ENCODE measurements around the gene BACH2.

BACH2 gene

GRCh38 chr6:89930789-89931188, 365.9 kb downstream of the BACH2 start:
- H3K4me3 ChIP-seq (ENCODE audit: insufficient read depth in 1 of 2, low read depth in 1 of 2, low read length in 2 of 2), result no peak overlapping the region
- H2BK5ac ChIP-seq (ENCODE audit: low read depth, low read length, poor library complexity, severe bottlenecking), result no peak overlapping the region
- peaks cover 0 to 3% of the 10 kb centered on the region in 2 experiments for H3K36me3 ChIP-seq (ENCODE audit: control insufficient read depth in 1 of 2, insufficient read depth in 2 of 2, low read depth in 1 of 2, low read length in 2 of 2)
- H3K9ac ChIP-seq (ENCODE audit: low read length), result no peak overlapping the region
- H3K9me3 ChIP-seq (ENCODE audit: control insufficient read depth, low read length), result no peaks in the 10 kb centered on the region
- H2BK12ac ChIP-seq (ENCODE audit: low read length in 2 of 2), result no peak overlapping the region
- H4K8ac ChIP-seq (ENCODE audit: low read length), result peak overlapping the region; percentile 29
- no peak for DNase-seq
- H3K23ac ChIP-seq (ENCODE audit: low read length in 2 of 2), result no peak overlapping the region
- H3K79me1 ChIP-seq (replicated peaks; ENCODE audit: low read length, poor library complexity, severe bottlenecking), result no peaks in the 10 kb centered on the region
- no peak overlapping the region for H3K4ac ChIP-seq (ENCODE audit: low read depth in 1 of 2, low read length in 2 of 2)
- no peak overlapping the region for H3K27ac ChIP-seq (ENCODE audit: low read length, poor library complexity, severe bottlenecking)
- no peak overlapping the region for H4K91ac ChIP-seq (ENCODE audit: low read length)
- no peak overlapping the region for H3K14ac ChIP-seq (ENCODE audit: low read length in 2 of 2)
- H2AFZ ChIP-seq (ENCODE audit: low read depth, low read length), result no peak overlapping the region
- WGBS, result 91% methylated on average over 4 of the region's 5 CpGs
- no peak overlapping the region for H2BK15ac ChIP-seq (ENCODE audit: low read depth, poor library complexity, severe bottlenecking)
- H3K4me2 ChIP-seq (ENCODE audit: low read length, poor library complexity, severe bottlenecking), result no peak overlapping the region
- H3K18ac ChIP-seq (ENCODE audit: low read depth in 1 of 2, low read length in 2 of 2), result no peak overlapping the region
- H2AK5ac ChIP-seq (ENCODE audit: low read length, severe bottlenecking), result no peak overlapping the region
- H3K4me1 ChIP-seq (ENCODE audit: control insufficient read depth, insufficient read depth, low read depth, low read length), result peaks cover 2% of the 10 kb centered on the region
- no peak overlapping the region for H2BK120ac ChIP-seq (ENCODE audit: low read depth, low read length)
- no peaks in the 10 kb centered on the region for H3K27me3 ChIP-seq (ENCODE audit: control insufficient read depth in 1 of 2, insufficient read depth in 1 of 2, low read length in 2 of 2)

- Histone ChIP-seq H3K36me3 (ENCODE audit: control insufficient read depth in 1 of 2, insufficient read depth in 2 of 2, low read depth in 1 of 2, low read length in 2 of 2) (peaks cover 0 to 3% of the 10 kb centered on the region in 2 experiments), H3K9ac (ENCODE audit: low read length) (no peak overlapping the region), H3K4me3 (ENCODE audit: insufficient read depth in 1 of 2, low read depth in 1 of 2, low read length in 2 of 2) (no peak overlapping the region), H4K91ac (ENCODE audit: low read length) (no peak overlapping the region), H3K4ac (ENCODE audit: low read depth in 1 of 2, low read length in 2 of 2) (no peak overlapping the region), H3K27ac (ENCODE audit: low read length, poor library complexity, severe bottlenecking) (peak overlapping the region; percentile 31), H3K79me1 (replicated peaks; ENCODE audit: low read length, poor library complexity, severe bottlenecking) (no peaks in the 10 kb centered on the region), H2BK15ac (ENCODE audit: low read depth, poor library complexity, severe bottlenecking) (no peak overlapping the region), H3K4me2 (ENCODE audit: low read length, poor library complexity, severe bottlenecking) (no peak overlapping the region), H2BK5ac (ENCODE audit: low read depth, low read length, poor library complexity, severe bottlenecking) (no peak overlapping the region), H2AK5ac (ENCODE audit: low read length, severe bottlenecking) (no peak overlapping the region), H3K4me1 (ENCODE audit: control insufficient read depth, insufficient read depth, low read depth, low read length) (peaks cover 2% of the 10 kb centered on the region), H3K9me3 (ENCODE audit: control insufficient read depth, low read length) (no peaks in the 10 kb centered on the region), H2BK12ac (ENCODE audit: low read length in 2 of 2) (no peak overlapping the region), H3K23ac (ENCODE audit: low read length in 2 of 2) (no peak overlapping the region), H3K27me3 (ENCODE audit: control insufficient read depth in 1 of 2, insufficient read depth in 1 of 2, low read length in 2 of 2) (no peaks in the 10 kb centered on the region), H2AFZ (ENCODE audit: low read depth, low read length) (no peak overlapping the region), H4K8ac (ENCODE audit: low read length) (no peak overlapping the region), H3K14ac (ENCODE audit: low read length in 2 of 2) (peak overlapping the region in 1 of 2 experiments; percentile 37), H3K18ac (ENCODE audit: low read depth in 1 of 2, low read length in 2 of 2) (no peak overlapping the region), H2BK120ac (ENCODE audit: low read depth, low read length) (no peak overlapping the region)
- WGBS, result 64% methylated on average over 4 of the region's 6 CpGs
- peak; percentile 70 for DNase-seq
These were observed 368.0 kb downstream of the BACH2 start for GRCh38 chr6:89928604-89929003.

GRCh38 chr6:89927791-89928550, 368.7 kb downstream of the BACH2 start:
- no peak overlapping the region for H3K4me2 ChIP-seq (ENCODE audit: low read length, poor library complexity, severe bottlenecking)
- peak; percentile 42 for DNase-seq
- no peak overlapping the region for H3K9ac ChIP-seq (ENCODE audit: low read length)
- H3K4me1 ChIP-seq (ENCODE audit: control insufficient read depth, insufficient read depth, low read depth, low read length), result peaks cover 2% of the 10 kb centered on the region
- no peak overlapping the region for H4K91ac ChIP-seq (ENCODE audit: low read length)
- H2BK15ac ChIP-seq (ENCODE audit: low read depth, poor library complexity, severe bottlenecking), result no peak overlapping the region
- no peak overlapping the region for H3K14ac ChIP-seq (ENCODE audit: low read length in 2 of 2)
- no peak overlapping the region for H3K4me3 ChIP-seq (ENCODE audit: insufficient read depth in 1 of 2, low read depth in 1 of 2, low read length in 2 of 2)
- peak overlapping the region; percentile 12 for H3K27ac ChIP-seq (ENCODE audit: low read length, poor library complexity, severe bottlenecking)
- H3K36me3 ChIP-seq (ENCODE audit: control insufficient read depth in 1 of 2, insufficient read depth in 2 of 2, low read depth in 1 of 2, low read length in 2 of 2), result peaks cover 0 to 3% of the 10 kb centered on the region in 2 experiments
- no peaks in the 10 kb centered on the region for H3K27me3 ChIP-seq (ENCODE audit: control insufficient read depth in 1 of 2, insufficient read depth in 1 of 2, low read length in 2 of 2)
- no peak overlapping the region for H2AFZ ChIP-seq (ENCODE audit: low read depth, low read length)
- H3K4ac ChIP-seq (ENCODE audit: low read depth in 1 of 2, low read length in 2 of 2), result no peak overlapping the region
- no peaks in the 10 kb centered on the region for H3K79me1 ChIP-seq (replicated peaks; ENCODE audit: low read length, poor library complexity, severe bottlenecking)
- H3K9me3 ChIP-seq (ENCODE audit: control insufficient read depth, low read length), result no peaks in the 10 kb centered on the region
- WGBS, result 58% methylated on average over 6 of the region's 6 CpGs
- H3K18ac ChIP-seq (ENCODE audit: low read depth in 1 of 2, low read length in 2 of 2), result no peak overlapping the region
- no peak overlapping the region for H4K8ac ChIP-seq (ENCODE audit: low read length)
- H2BK5ac ChIP-seq (ENCODE audit: low read depth, low read length, poor library complexity, severe bottlenecking), result no peak overlapping the region
- no peak overlapping the region for H2AK5ac ChIP-seq (ENCODE audit: low read length, severe bottlenecking)
- no peak overlapping the region for H2BK120ac ChIP-seq (ENCODE audit: low read depth, low read length)
- no peak overlapping the region for H2BK12ac ChIP-seq (ENCODE audit: low read length in 2 of 2)
- H3K23ac ChIP-seq (ENCODE audit: low read length in 2 of 2), result no peak overlapping the region

- H2AK5ac ChIP-seq (ENCODE audit: low read length, severe bottlenecking), result no peak overlapping the region
- no peak overlapping the region for H3K14ac ChIP-seq (ENCODE audit: low read length in 2 of 2)
- H3K4ac ChIP-seq (ENCODE audit: low read depth in 1 of 2, low read length in 2 of 2), result no peak overlapping the region
- no peak overlapping the region for H2BK12ac ChIP-seq (ENCODE audit: low read length in 2 of 2)
- no peak overlapping the region for H2BK5ac ChIP-seq (ENCODE audit: low read depth, low read length, poor library complexity, severe bottlenecking)
- H3K9me3 ChIP-seq (ENCODE audit: control insufficient read depth, low read length), result no peaks in the 10 kb centered on the region
- H3K4me1 ChIP-seq (ENCODE audit: control insufficient read depth, insufficient read depth, low read depth, low read length), result peaks cover 2% of the 10 kb centered on the region
- no peak overlapping the region for H2BK15ac ChIP-seq (ENCODE audit: low read depth, poor library complexity, severe bottlenecking)
- H3K79me1 ChIP-seq (replicated peaks; ENCODE audit: low read length, poor library complexity, severe bottlenecking), result no peaks in the 10 kb centered on the region
- H3K9ac ChIP-seq (ENCODE audit: low read length), result no peak overlapping the region
- WGBS, result 91% methylated on average over 4 of the region's 5 CpGs
- H4K8ac ChIP-seq (ENCODE audit: low read length), result no peak overlapping the region
- no peaks in the 10 kb centered on the region for H3K27me3 ChIP-seq (ENCODE audit: control insufficient read depth in 1 of 2, insufficient read depth in 1 of 2, low read length in 2 of 2)
- no peak overlapping the region for H2BK120ac ChIP-seq (ENCODE audit: low read depth, low read length)
- H3K4me2 ChIP-seq (ENCODE audit: low read length, poor library complexity, severe bottlenecking), result no peak overlapping the region
- no peak overlapping the region for H3K18ac ChIP-seq (ENCODE audit: low read depth in 1 of 2, low read length in 2 of 2)
- H4K91ac ChIP-seq (ENCODE audit: low read length), result no peak overlapping the region
- no peak overlapping the region for H2AFZ ChIP-seq (ENCODE audit: low read depth, low read length)
- H3K27ac ChIP-seq (ENCODE audit: low read length, poor library complexity, severe bottlenecking), result no peak overlapping the region
- peaks cover 0 to 3% of the 10 kb centered on the region in 2 experiments for H3K36me3 ChIP-seq (ENCODE audit: control insufficient read depth in 1 of 2, insufficient read depth in 2 of 2, low read depth in 1 of 2, low read length in 2 of 2)
- H3K23ac ChIP-seq (ENCODE audit: low read length in 2 of 2), result no peak overlapping the region
- H3K4me3 ChIP-seq (ENCODE audit: insufficient read depth in 1 of 2, low read depth in 1 of 2, low read length in 2 of 2), result no peak overlapping the region
- no peak for DNase-seq
These were observed 369.4 kb downstream of the BACH2 start for GRCh38 chr6:89927264-89927663.
